SKM-1 (cell line): ENCODE data around the gene POLR2L.

Experiments used
- DNase-seq: peaks from one replicate; lab custom pipeline; 2025; ENCODE audit not compliant: unreplicated experiment; lab: John Stamatoyannopoulos, UW

POLR2L gene

DNA sequence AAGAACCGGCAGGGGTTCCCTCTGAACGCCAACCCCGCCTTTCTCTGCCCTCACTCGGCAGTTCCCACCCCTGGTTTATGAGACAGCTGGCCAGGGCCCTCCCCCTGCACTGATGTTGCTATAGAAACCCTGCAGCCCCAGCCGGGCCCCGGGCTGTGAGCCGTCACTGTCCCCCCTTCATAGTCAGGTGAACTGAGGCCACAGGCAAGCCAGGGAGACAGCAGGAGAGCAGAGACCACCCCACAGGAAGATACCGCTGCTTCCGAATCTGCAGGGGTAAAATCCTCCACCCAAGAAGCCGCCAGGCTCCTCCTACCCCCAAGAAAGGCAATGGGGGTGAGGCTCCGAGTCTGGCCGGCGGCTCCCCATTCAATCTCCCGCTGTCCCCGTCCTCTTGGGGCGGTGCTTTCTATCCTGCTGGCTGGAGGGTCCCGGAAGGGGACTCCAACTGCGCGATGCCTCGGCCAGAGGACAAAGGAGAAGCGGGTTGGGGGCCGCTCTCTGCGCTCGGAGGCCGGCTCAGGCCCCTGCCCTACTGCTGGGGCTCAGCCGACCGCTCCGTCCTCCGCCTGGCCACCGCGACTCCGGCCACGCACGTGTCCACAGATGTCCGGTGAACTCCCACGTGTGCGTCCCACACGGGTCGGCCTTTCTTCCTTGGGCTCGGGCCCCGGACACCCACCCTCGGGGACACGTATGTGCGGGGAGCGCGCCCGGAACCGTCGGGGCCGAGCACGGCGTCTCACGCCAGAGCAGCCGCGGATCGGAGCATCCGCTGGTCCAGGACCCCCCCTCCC lies 44.8 kb downstream of the POLR2L start:
- peak; percentile 55 for DNase-seq

DNA sequence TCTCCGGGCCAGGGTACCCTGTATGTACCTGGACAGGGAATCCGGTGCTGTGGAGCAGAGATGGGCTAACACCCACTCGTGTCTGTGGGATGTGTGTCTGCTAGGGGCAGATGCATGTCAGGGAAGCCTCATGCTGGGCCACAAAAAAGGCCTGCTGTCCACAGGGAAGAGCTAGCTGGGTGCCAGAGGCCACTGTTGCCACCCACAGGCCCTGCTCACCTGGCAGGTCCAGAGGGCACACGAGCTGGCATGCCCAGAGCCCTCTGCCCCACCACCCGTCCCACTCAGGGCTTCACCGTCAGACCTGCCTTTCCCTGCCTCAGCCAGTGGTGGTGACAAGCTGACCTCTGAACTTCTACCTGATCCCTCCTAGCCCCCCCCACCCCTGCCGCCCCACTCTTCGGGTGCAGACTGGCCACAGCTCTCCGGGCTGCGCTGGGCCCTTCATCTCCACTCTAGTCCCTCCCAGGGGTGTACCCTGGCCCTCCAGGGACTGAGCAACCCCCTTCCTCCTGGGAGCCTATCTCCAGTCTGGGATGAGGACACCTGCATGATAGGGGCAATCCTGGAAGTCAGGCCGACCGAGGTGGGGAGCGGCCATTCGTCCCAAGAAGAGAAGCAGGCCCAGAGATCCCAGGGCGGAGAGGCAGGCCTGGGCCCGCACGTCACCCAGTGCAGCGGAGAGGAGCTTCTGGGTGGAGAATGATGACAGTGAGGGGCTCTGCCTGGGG lies 45.6 kb downstream of the POLR2L start:
- no peak for DNase-seq

DNA sequence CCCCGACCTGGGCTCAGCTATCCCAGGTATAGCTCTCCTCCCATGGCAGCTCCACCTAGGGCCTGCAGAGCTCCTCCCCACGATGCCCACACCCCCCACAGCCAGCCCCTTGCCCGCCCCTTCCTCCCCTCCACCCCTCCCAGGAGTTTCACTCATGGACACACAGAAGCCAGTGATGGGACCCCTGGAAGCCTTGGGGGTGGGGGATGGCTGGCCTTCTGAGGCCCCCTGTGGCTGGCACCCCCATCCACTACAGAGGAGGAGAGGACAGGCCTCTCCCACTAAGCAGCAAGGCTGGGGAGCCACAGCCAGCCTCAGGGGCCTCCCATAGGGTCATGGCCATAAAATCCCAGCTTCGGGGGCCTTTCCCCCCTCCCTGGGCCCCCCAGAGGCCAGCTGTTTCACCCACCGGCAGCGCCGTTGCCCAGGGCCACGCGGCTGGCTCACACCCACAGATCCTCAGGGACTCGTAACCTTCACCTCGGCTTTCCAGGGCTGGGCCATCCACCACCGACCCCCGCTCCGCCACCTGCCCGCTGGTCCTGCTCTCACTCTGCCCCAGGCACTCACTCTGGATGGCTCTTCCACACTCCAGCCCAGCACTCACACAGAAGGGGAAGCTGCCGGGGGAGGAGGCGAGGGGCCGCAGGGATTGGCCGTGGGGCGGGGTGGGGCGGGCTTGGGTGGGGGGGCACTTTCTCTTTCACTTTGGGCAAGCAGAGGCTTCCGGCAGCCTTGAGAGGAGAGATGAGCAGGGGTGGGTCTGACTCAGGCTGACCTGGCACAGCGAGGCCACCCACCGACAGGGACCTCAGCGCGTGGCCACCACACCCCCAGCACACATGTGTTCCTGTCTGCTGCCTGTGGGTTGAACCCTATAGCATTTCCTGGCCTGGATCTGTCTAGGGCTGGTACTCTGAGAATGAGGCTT lies 46.4 kb downstream of the POLR2L start:
- peak; percentile 77 for DNase-seq

DNA sequence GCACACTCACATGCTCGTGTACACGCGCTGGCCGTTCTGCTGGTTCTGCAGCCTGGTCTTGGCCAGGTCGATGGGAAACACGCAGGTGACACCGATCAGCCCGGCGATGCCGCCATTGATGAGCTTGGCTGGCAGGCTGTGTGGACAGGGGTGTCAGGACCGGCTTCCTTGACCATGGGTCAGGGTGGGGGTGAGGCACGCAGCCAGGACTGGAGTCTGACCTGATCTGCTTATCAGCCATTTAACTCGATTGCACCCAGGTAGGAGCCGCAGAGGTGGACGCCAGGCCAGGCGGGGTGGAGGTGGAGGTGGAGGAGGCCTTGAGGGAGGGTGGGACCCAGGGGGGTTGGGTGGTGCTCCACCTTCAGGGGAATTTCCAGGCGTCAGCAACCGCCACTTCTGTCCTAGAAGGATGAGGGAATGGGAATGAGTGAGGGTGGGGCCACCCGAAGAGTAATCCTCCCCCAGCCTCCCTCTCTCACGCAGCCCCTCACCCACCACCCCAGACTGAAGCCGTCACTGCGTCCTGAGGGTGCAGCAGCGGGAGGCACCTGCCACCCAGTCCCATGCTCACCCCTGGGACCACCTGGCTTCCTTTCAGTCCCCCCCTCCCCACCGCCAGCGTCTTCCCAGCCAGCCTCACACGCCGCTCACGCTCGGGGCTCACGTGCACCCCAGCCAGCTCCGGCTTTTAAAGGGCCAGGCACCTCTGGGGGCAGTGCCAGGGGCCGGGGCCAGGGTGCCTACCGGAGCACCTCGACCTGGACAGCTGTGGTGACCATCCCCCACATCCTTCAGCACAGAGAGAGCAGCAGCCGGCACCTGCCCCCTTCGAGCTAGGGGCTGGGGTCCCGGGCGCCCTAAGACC lies 47.3 kb downstream of the POLR2L start:
- DNase-seq = no peak

DNA sequence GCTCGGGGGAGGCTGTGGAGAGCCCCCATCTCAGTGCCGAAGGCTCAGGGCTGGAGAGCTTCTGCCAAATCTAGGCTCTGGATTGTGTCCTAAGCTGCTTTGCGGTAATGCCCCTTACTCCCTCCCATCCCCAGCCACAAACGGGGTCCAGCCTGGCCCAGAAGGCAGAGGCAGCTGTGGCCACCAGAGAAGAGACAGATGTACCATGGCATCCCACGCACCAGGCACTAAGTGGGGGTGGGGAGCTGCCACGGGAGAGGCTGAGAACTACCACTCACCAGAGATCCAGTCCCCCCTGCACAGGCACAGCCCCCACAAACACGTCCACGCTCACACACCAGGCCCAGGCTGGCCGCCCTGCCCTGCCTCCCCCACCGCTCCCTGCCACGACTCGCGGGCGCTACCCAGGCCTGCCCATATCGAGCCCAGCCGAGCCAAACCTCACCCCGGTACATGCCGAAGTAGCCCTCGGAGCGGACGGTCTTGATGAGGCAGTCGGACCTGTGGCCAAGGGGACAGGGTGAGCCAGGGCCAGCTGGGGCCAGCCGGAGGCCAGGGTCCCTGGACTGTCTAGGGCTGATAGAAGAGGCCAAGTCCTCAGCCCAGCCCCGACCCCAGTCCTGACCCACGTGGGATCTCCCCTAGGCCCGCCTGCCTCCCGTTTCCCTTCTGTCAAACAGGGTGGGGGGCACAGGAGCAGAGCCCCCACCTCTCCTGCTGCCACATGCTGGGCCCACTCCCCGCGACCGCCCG lies 48.1 kb downstream of the POLR2L start:
- no peak for DNase-seq

DNA sequence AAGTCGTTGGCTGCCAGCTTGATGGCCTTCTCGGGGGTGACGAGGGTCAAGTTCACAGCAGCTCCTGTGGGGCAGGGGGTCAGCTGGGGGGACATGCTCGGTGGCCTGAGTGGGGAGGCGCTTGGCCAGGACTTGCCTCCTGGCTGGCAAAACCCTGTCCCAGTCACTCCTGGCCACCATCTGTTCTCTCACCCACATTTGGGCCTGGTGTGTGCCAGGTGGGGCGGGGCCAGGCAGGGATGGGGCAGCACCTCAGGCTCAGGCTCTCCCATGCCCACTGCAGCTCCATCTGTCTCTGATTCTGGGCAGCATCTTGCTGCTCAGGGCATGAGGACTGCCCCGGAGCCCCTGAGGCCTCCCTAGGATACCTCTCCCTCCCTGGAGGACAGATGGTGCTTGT lies 48.8 kb downstream of the POLR2L start:
- DNase-seq = no peak

DNA sequence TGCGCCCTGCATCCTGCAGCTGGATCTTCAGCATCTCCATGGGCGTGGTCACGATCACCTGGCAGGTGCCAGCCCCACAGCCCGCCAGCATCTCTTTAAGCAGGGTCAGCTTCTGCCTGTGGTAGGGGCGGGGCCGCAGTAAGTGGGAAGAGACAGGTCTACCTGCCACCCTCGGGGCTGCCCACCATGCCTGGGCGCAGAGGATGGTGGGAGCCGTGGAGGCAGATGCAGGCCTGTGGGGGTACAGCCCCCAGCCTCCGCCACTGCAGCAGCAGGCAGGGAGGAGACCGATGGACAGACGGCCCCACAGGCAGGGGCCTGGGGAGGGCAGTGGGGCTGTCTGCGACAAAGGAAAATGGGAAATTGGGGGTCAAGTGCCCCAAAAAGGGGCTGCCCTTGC lies 49.5 kb downstream of the POLR2L start:
- DNase-seq = no peak

DNA sequence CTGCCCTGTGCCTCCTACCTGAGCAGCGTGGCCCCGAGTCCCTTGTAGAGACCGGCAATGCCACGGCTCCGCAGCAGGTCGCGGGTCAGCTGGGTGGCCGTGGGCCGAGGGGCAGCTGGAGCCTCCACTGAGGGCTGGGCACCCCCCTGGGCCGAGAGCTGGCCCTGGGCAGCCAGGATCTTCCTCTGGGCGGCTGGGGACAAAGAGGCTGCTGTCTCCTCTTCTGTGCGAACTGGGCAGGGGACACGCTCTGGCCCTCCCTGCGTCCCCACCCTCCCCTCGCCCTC lies 49.9 kb downstream of the POLR2L start:
- DNase-seq = no peak

DNA sequence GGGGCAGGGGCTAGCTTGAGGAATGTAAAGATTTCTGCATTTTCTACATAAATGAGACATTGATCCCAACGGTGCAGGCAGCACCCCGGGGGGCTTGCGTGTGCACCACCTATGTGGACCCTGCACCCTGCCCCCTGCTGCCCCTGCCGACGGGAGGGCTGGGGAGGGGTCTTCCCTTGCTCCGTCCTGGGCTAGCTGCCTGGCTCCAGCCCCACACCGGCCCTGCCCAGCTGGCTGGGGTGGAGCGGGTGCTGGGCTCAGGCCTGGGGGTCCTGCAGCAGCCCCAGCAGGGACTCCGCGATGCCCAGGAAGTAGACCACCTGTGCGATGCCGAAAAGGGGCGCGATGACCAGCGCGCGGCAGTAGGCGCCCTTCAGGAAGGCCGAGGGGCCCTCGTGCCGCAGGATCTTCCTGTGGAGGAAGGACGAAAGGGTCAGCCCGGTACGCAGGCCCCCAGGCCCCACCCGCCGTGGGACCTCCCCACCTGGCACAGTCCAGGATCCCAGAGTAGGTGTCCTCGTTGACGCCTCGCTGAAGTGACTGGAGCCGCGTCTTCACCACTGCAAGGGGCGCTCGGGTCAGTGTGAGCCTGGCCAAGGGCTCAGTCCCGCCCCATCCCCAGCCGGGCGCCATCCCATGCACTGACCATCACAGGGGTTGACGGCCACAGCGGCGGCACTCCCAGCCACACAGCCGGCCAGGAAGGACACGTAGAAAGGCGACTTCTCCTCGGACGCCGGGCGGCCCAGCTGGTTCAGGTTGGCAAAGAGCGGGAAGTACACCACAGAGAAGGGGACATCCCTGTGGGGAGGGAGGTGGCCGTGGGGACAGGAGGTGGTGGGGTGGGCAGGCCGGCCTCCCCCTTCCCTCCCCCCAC lies 50.4 kb downstream of the POLR2L start:
- DNase-seq = no peak

DNA sequence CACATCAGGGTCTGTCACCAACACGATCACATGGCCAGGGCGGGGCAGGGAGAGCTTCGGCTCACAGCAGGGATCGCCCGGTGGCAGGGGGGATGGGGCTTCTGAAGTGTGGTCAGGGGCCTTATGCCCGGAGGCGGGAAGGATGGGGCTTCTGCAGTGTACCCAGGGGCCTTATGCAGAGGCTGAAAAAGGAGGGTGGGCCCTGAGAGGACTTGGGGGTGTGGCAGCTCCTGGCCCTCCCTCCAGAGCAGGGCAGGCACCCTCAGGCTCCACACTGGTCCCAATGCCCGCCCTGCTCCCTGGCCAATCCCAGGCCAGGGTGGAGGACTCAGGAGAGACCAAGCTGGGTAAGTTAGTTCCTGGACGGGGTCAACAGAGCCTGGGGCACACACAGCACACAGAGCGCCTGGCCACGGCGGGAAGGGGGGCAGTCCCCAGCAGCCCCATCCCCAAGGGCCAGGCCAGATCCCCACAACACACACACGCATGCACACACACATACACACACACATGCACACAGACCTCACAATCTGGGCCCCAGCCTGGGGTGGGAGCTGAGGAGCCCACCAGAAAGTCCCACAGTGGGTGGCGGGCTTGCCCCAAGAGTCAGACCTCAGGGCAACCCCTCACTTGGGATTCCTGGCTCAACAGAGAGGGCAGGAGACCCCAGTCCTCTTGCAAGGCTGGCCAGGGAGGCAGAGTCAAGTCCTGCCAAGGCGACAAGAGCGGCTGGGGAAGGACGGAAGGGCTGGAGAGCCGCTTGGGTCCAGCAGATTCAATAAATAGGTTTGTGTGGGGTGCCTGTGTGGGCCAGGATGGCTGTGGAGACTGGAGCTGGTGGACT lies 51.4 kb downstream of the POLR2L start:
- DNase-seq = no peak

DNA sequence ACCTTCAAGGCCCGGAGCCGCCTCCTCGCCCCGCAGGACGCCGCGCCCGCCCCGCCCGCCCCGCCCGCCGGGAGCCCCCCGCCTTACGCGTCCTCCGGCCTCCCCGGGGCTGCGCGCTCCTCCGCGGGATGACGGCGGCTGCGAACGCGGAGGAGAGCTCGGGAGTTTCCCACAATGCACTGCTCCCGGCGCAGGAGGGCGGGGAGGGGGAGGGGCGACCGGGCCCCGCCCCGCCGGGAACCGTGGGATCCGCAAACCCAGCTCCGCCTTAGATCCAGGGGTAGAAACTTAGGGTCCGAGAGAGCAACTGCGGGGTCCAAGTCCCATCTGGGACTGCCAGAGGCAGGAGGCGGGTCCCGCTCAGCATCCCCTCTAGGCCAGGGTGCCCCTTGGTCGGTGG lies 52.4 kb downstream of the POLR2L start, which contains the start of gene CEND1:
Gene CEND1 (minus strand): TSS at position 148 of the 400 bp plus-strand sequence. CDS start 1,514 bp downstream, outside the sequence.
- no peak for DNase-seq
